GM19324 (cell line): ENCODE data around the gene TMEM43.

ENCODE experiments used
- ATAC-seq: cut with Tn5 transposase; IDR thresholded peaks from one replicate; pipeline ENCODE4 v1.9.1; 2021; ENCODE audit warnings: mild to moderate bottlenecking, moderate library complexity; ENCODE audit not compliant: unreplicated experiment, low FRiP score

The TMEM43 gene

GRCh38 chr3:14174483-14174882 is 49.6 kb downstream of the TMEM43 start:
- ATAC-seq, result no peak

GRCh38 chr3:14175383-14176037 is 50.7 kb downstream of the TMEM43 start:
- ATAC-seq, result no peak

GRCh38 chr3:14177580-14178246 is 52.9 kb downstream of the TMEM43 start:
- ATAC-seq, result peak; percentile 13

- peak; percentile 96 for ATAC-seq
Observed at GRCh38 chr3:14178247-14179113, 53.6 kb downstream of the TMEM43 start, which contains the start of the genes LSM3 and XPC. TSS of gene LSM3 (plus strand) at chr3:14178817. CDS start at chr3:14178861, 44 bp downstream. TSS of gene XPC (minus strand) at chr3:14178601. CDS start at chr3:14178568, 33 bp downstream.

- no peak for ATAC-seq
Observed at GRCh38 chr3:14179114-14179465, 54.2 kb downstream of the TMEM43 start.

GRCh38 chr3:14179795-14180194 is 54.9 kb downstream of the TMEM43 start:
- no peak for ATAC-seq

- ATAC-seq, result no peak
Observed at GRCh38 chr3:14181253-14181652, 56.4 kb downstream of the TMEM43 start.

- ATAC-seq, result no peak
Observed at GRCh38 chr3:14183015-14183577, 58.2 kb downstream of the TMEM43 start.

GRCh38 chr3:14186854-14187458 is 62.1 kb downstream of the TMEM43 start:
- ATAC-seq, result no peak

GRCh38 chr3:14188041-14188754 is 63.3 kb downstream of the TMEM43 start:
- ATAC-seq, result no peak
